HCT116 (cell line): ENCODE data around the gene RBMS1. TPM values are rescaled to one million over a fixed set of nuclear protein-coding genes. Genes with fewer than 3 reads are reported as not detected.

Experiments used
- ATAC-seq: fragments of 200-7000 bp; cut with Tn5 transposase; 2 replicates; pipeline ENCODE4 v1.9.1; 2020; ENCODE audit warnings: mild to moderate bottlenecking, moderate library complexity
- BruUV-seq: library from RNA; stranded (reverse); fragments of 400-500 nt; replicated peaks from 2 replicates; lab custom pipeline; 2021; lab: Mats Ljungman, UMichigan
- CTCF ChIA-PET: fragments of 300-600 bp; sonication (Branson Sonifier 250); formaldehyde crosslinking; loops from one replicate; lab custom pipeline; 2021; ENCODE audit warnings: antibody characterized with exemption; lab: Charles Lee
- POLR2A ChIA-PET: fragments of 300-600, 350-600 bp; sonication (Branson Sonifier 250); formaldehyde crosslinking; loops from one replicate; lab custom pipeline; 2021; ENCODE audit warnings: antibody characterized with exemption; lab: Charles Lee
- RAD21 ChIA-PET, 2 experiments: fragments of 300-600 bp; sonication (Branson Sonifier 250); formaldehyde crosslinking; loops; one replicate each; lab custom pipeline; 2023; ENCODE audit warnings: low total read pairs in 2 of 2; ENCODE audit not compliant: uncharacterized antibody in 2 of 2, unreplicated experiment in 2 of 2, low non-redundant PET in 1 of 2; lab: Charles Lee
- DNase-seq: peaks from one replicate; pipeline ENCODE4 v3.0.0-alpha.2; 2010; ENCODE audit warnings: low read depth, low spot score
- H2AFZ ChIP-seq: fragments of 200-600 bp; shearing (Covaris generic), sonication (generic); 2 replicates; pipeline ENCODE4 v1.6.1; 2017; ENCODE audit warnings: low read depth, mixed run types, mixed read lengths, antibody characterized with exemption, low read length; ENCODE audit not compliant: poor library complexity, severe bottlenecking
- H3K27ac ChIP-seq: 2 replicates; pipeline ENCODE4 v1.5.1; 2012; ENCODE audit warnings: low read depth, low read length
- H3K27me3 ChIP-seq: fragments of 200-600 bp; sonication (generic); 2 replicates; pipeline ENCODE4 v1.6.1; 2016; ENCODE audit warnings: mixed run types, low read length, mixed read lengths; ENCODE audit not compliant: insufficient read depth
- H3K36me3 ChIP-seq, 2 experiments: fragments of 200-500 bp in 1 of 2; fragments of 200-600 bp in 1 of 2; sonication (Bioruptor generic) in 1 of 2; sonication (generic) in 1 of 2; 2 replicates each; pipeline versions ENCODE4 v1.5.1 to v1.6.1; 2014 to 2016; ENCODE audit warnings: low read length in 2 of 2, inconsistent platforms in 1 of 2, mixed read lengths in 1 of 2, mixed run types in 1 of 2; ENCODE audit not compliant: insufficient read depth in 2 of 2, control insufficient read depth in 1 of 2
- H3K4me1 ChIP-seq, 2 experiments: fragments of 200-600 bp in 1 of 2; sonication (generic) in 1 of 2; 2 replicates each; pipeline versions ENCODE4 v1.5.1 to v1.6.1; 2012 to 2017; ENCODE audit warnings: low read length in 2 of 2, inconsistent platforms in 1 of 2, mild to moderate bottlenecking in 1 of 2, mixed read lengths in 1 of 2, mixed run types in 1 of 2, moderate library complexity in 1 of 2; ENCODE audit not compliant: insufficient read depth in 2 of 2, control insufficient read depth in 1 of 2
- H3K4me2 ChIP-seq: fragments of 200-600 bp; sonication (generic); 2 replicates; pipeline ENCODE4 v1.6.1; 2017; ENCODE audit warnings: mixed run types, low read length, mixed read lengths
- H3K4me3 ChIP-seq, 2 experiments: fragments of 200-600 bp in 1 of 2; sonication (generic) in 1 of 2; replicated peaks in 1 of 2; 2 replicates each; pipeline ENCODE4 v1.5.1; 2011 to 2016; ENCODE audit warnings: low read length in 2 of 2, control low read depth in 1 of 2, low read depth in 1 of 2, mild to moderate bottlenecking in 1 of 2, mixed read lengths in 1 of 2, mixed run types in 1 of 2
- H3K79me2 ChIP-seq: fragments of 200-600 bp; sonication (generic); 2 replicates; pipeline ENCODE4 v1.6.1; 2017; ENCODE audit warnings: mild to moderate bottlenecking, mixed run types, low read length, moderate library complexity, mixed read lengths; ENCODE audit not compliant: insufficient read depth
- H3K9ac ChIP-seq: fragments of 200-600 bp; sonication (generic); 2 replicates; pipeline ENCODE4 v1.6.1; 2016; ENCODE audit warnings: low read length, mixed read lengths
- H3K9me2 ChIP-seq: fragments of 200-600 bp; sonication (generic), shearing (Covaris generic); 2 replicates; pipeline ENCODE4 v1.6.1; 2017; ENCODE audit warnings: mixed run types, mild to moderate bottlenecking, moderate library complexity; ENCODE audit not compliant: insufficient read depth
- H3K9me3 ChIP-seq, 2 experiments: fragments of 200-500 bp in 1 of 2; fragments of 200-600 bp in 1 of 2; sonication (Bioruptor generic) in 1 of 2; sonication (generic) in 1 of 2; 2 replicates each; pipeline ENCODE4 v1.6.1; 2014 to 2017; ENCODE audit warnings: low read length in 2 of 2, mixed read lengths in 2 of 2, inconsistent platforms in 1 of 2, low read depth in 1 of 2, mild to moderate bottlenecking in 1 of 2, mixed run types in 1 of 2, moderate library complexity in 1 of 2; ENCODE audit not compliant: control insufficient read depth in 1 of 2, insufficient read depth in 1 of 2
- H4K20me1 ChIP-seq: fragments of 200-600 bp; sonication (generic), shearing (Covaris generic); 2 replicates; pipeline ENCODE4 v1.6.1; 2017; ENCODE audit warnings: mixed run types, mild to moderate bottlenecking, moderate library complexity; ENCODE audit not compliant: insufficient read depth
- ATF3 ChIP-seq: IDR thresholded peaks from 2 replicates; pipeline ENCODE4 v1.6.1; 2012
- CBX3 ChIP-seq: IDR thresholded peaks from 2 replicates; pipeline ENCODE4 v1.6.1; 2012; ENCODE audit warnings: low read depth
- CTCF ChIP-seq, 3 experiments: fragments of 200-600 bp in 1 of 3; sonication (generic) in 1 of 3; IDR thresholded peaks in 2 of 3; conservative IDR thresholded peaks in 1 of 3; 2 replicates each; pipeline ENCODE4 v1.5.1; 2012 to 2017; ENCODE audit warnings: low read depth in 2 of 3, low read length in 2 of 3, antibody characterized with exemption in 1 of 3, borderline replicate concordance in 1 of 3, control low read depth in 1 of 3, mild to moderate bottlenecking in 1 of 3, mixed read lengths in 1 of 3, mixed run types in 1 of 3, moderate library complexity in 1 of 3; ENCODE audit not compliant: insufficient read depth in 1 of 3
- EGR1 ChIP-seq: IDR thresholded peaks from 2 replicates; pipeline ENCODE4 v1.6.1; 2012; ENCODE audit warnings: low read depth
- ELF1 ChIP-seq: IDR thresholded peaks from 2 replicates; pipeline ENCODE4 v1.6.1; 2012; ENCODE audit warnings: low read depth, borderline replicate concordance
- FOSL1 ChIP-seq: IDR thresholded peaks from 2 replicates; pipeline ENCODE4 v1.6.1; 2012; ENCODE audit warnings: low read depth
- REST ChIP-seq: IDR thresholded peaks from 2 replicates; pipeline ENCODE4 v1.6.1; 2012; ENCODE audit warnings: low read depth
- SIN3A ChIP-seq: IDR thresholded peaks from 2 replicates; pipeline ENCODE4 v1.6.1; 2012; ENCODE audit warnings: low read depth
- SRF ChIP-seq: IDR thresholded peaks from 2 replicates; pipeline ENCODE4 v1.6.1; 2012; ENCODE audit warnings: low read depth
- TCF7L2 ChIP-seq: IDR thresholded peaks from 2 replicates; pipeline ENCODE4 v1.7.0; 2011; ENCODE audit warnings: borderline replicate concordance, inconsistent platforms; ENCODE audit not compliant: insufficient read depth, insufficient read length; ENCODE audit errors: extremely low read depth
- ZFX ChIP-seq: fragments of 450-650 bp; IDR thresholded peaks from 2 replicates; pipeline ENCODE4 v1.6.1; 2017
- intact Hi-C: fragments of 100-400 bp; cut with micrococcal nuclease; formaldehyde crosslinking; loops from 2 replicates; pipeline ENCODE4 v1.10.0; 2022
- total RNA-seq: library from RNA; stranded (reverse); gene quantifications from one replicate; pipeline ENCODE4 v1.2.1, GENCODE V29; 2021; ENCODE audit not compliant: unreplicated experiment

Gene RBMS1
- total RNA-seq, 1 experiment from 2014 or later = 17.6 TPM

- TF ChIP-seq REST (no peak), SRF (no peak), ELF1 (no peak), ATF3 (no peak), EGR1 (no peak), TCF7L2 (no peak)
These were observed 96.1 kb downstream of the RBMS1 start (continued) for GRCh38 chr2:160397530-160397865.

GRCh38 chr2:160394153-160394552, 99.5 kb downstream of the RBMS1 start:
- no TSS peak for BruUV-seq
- peaks cover 8% of the 10 kb centered on the region for H3K79me2 ChIP-seq

More at GRCh38 chr2:160394153-160394552, 99.5 kb downstream of the RBMS1 start:
- ChIA-PET RAD21 (no interaction called here), CTCF (no interaction called here), POLR2A (no interaction called here)
- TF ChIP-seq CTCF (IDR thresholded peaks at IDR 0.05 in 2 of 3, conservative IDR thresholded peaks at IDR 0.05 in 1 of 3; ENCODE audit: borderline replicate concordance in 1 of 3, insufficient read depth in 1 of 3, low read depth in 2 of 3, low read length in 2 of 3) (no peak), ELF1 (no peak), CBX3 (no peak), FOSL1 (no peak), ZFX (no peak), SIN3A (no peak)
- Histone ChIP-seq H3K36me3 (no peaks in the 10 kb centered on the region), H3K9ac (no peak overlapping the region), H3K27me3 (no peaks in the 10 kb centered on the region), H4K20me1 (no peaks in the 10 kb centered on the region), H3K4me2 (no peak overlapping the region), H3K27ac (no peak overlapping the region), H3K4me1 (peaks cover 23 to 44% of the 10 kb centered on the region in 2 experiments), H3K9me2 (no peaks in the 10 kb centered on the region), H3K4me3 (no peak overlapping the region), H2AFZ (no peak overlapping the region), H3K9me3 (no peaks in the 10 kb centered on the region)
- intact Hi-C loops = no loop called here
- DNase-seq = no peak
- ATAC-seq = no peak
